Measurements from ENCODE around the gene PTPRK.

DNA sequence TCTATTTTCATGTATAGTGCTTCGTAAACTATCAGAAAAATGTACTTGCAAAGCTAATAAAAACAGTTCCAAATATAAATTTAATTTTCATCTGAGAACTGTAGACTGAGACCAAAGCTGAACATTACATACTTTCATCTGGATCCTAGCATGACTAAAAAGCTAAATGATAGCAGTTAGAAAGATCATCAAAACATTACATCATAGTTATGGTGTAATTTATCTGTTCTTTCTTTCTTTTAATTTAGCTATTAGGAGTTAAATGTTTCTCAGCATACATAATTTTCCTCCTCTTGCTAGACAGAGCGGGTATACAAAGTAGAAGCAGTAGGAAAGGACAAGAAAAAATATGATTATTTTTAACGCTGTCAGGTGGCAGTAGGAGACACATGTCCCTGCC lies 455.3 kb downstream of the PTPRK start:
- TF ChIP-seq, protein P1, sequence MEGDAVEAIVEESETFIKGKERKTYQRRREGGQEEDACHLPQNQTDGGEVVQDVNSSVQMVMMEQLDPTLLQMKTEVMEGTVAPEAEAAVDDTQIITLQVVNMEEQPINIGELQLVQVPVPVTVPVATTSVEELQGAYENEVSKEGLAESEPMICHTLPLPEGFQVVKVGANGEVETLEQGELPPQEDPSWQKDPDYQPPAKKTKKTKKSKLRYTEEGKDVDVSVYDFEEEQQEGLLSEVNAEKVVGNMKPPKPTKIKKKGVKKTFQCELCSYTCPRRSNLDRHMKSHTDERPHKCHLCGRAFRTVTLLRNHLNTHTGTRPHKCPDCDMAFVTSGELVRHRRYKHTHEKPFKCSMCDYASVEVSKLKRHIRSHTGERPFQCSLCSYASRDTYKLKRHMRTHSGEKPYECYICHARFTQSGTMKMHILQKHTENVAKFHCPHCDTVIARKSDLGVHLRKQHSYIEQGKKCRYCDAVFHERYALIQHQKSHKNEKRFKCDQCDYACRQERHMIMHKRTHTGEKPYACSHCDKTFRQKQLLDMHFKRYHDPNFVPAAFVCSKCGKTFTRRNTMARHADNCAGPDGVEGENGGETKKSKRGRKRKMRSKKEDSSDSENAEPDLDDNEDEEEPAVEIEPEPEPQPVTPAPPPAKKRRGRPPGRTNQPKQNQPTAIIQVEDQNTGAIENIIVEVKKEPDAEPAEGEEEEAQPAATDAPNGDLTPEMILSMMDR (conservative IDR thresholded peaks at IDR 0.05; ENCODE audit: low read length), result no peak
- TF ChIP-seq EZH2phosphoT487 (IDR thresholded peaks at IDR 0.05; ENCODE audit: borderline replicate concordance, low read depth, low read length), result no peak
